ENCODE results near the gene ATP5ME.

The ATP5ME gene

GRCh38 chr4:712093-712492 is 38.0 kb upstream of the ATP5ME start:
- Histone ChIP-seq H3K79me2 (ENCODE audit: control insufficient read depth, low read length) (peaks cover 85% of the 10 kb centered on the region), H3K4me2 (ENCODE audit: low read length) (no peak overlapping the region), H3K4me1 (ENCODE audit: control insufficient read depth, low read length) (peaks cover 6% of the 10 kb centered on the region), H3K9me2 (replicated peaks; ENCODE audit: control insufficient read depth, low read length) (no peaks in the 10 kb centered on the region), H3K9me3 (ENCODE audit: control insufficient read depth, insufficient read depth, low read length) (no peaks in the 10 kb centered on the region), H3K4me3 (ENCODE audit: low read length) (no peak overlapping the region), H4K20me1 (ENCODE audit: control insufficient read depth, insufficient read depth, low read depth, low read length) (peaks cover 10% of the 10 kb centered on the region; the same call in 1 of the 2 replicates), H3K27me3 (ENCODE audit: control insufficient read depth, low read length) (no peaks in the 10 kb centered on the region), H3K27ac (ENCODE audit: low read depth, low read length) (no peak overlapping the region), H3F3A (ENCODE audit: control insufficient read depth, insufficient read depth) (peaks cover 3% of the 10 kb centered on the region; the same call in 1 of the 2 replicates), H3K36me3 (ENCODE audit: control insufficient read depth, low read length) (peaks cover 36% of the 10 kb centered on the region)
- TF ChIP-seq CTCF (IDR thresholded peaks at IDR 0.05; ENCODE audit: low read depth, low read length, poor library complexity, severe bottlenecking), result no peak
- no peak for TF ChIP-seq EZH2phosphoT487 (IDR thresholded peaks at IDR 0.05; ENCODE audit: borderline replicate concordance, low read length)

GRCh38 chr4:710916-711315 is 36.8 kb upstream of the ATP5ME start:
- H3K4me3 ChIP-seq (ENCODE audit: low read length), result no peak overlapping the region
- H3K4me2 ChIP-seq (ENCODE audit: low read length), result no peak overlapping the region
- H3F3A ChIP-seq (ENCODE audit: control insufficient read depth, insufficient read depth), result peaks cover 3% of the 10 kb centered on the region; the same call in 1 of the 2 replicates
- peaks cover 11% of the 10 kb centered on the region for H3K4me1 ChIP-seq (ENCODE audit: control insufficient read depth, low read length)
- H3K9me3 ChIP-seq (ENCODE audit: control insufficient read depth, insufficient read depth, low read length), result no peaks in the 10 kb centered on the region
- peaks cover 10% of the 10 kb centered on the region; the same call in 1 of the 2 replicates for H4K20me1 ChIP-seq (ENCODE audit: control insufficient read depth, insufficient read depth, low read depth, low read length)
- no peaks in the 10 kb centered on the region for H3K27me3 ChIP-seq (ENCODE audit: control insufficient read depth, low read length)
- H3K79me2 ChIP-seq (ENCODE audit: control insufficient read depth, low read length), result peaks cover 94% of the 10 kb centered on the region
- no peak overlapping the region for H3K27ac ChIP-seq (ENCODE audit: low read depth, low read length)
- H3K9me2 ChIP-seq (replicated peaks; ENCODE audit: control insufficient read depth, low read length), result no peaks in the 10 kb centered on the region
- no peak for TF ChIP-seq CTCF (IDR thresholded peaks at IDR 0.05; ENCODE audit: low read depth, low read length, poor library complexity, severe bottlenecking)
- TF ChIP-seq EZH2phosphoT487 (IDR thresholded peaks at IDR 0.05; ENCODE audit: borderline replicate concordance, low read length), result no peak
- H3K36me3 ChIP-seq (ENCODE audit: control insufficient read depth, low read length), result peaks cover 39% of the 10 kb centered on the region

- H3F3A ChIP-seq (ENCODE audit: control insufficient read depth, insufficient read depth), result peaks cover 3% of the 10 kb centered on the region; the same call in 1 of the 2 replicates
- H3K79me2 ChIP-seq (ENCODE audit: control insufficient read depth, low read length), result peaks cover 94% of the 10 kb centered on the region
- H3K4me1 ChIP-seq (ENCODE audit: control insufficient read depth, low read length), result peaks cover 14% of the 10 kb centered on the region
- no peak overlapping the region for H3K4me2 ChIP-seq (ENCODE audit: low read length)
- no peak overlapping the region for H3K27ac ChIP-seq (ENCODE audit: low read depth, low read length)
- H3K27me3 ChIP-seq (ENCODE audit: control insufficient read depth, low read length), result no peaks in the 10 kb centered on the region
- no peaks in the 10 kb centered on the region for H3K9me3 ChIP-seq (ENCODE audit: control insufficient read depth, insufficient read depth, low read length)
- peaks cover 10% of the 10 kb centered on the region; the same call in 1 of the 2 replicates for H4K20me1 ChIP-seq (ENCODE audit: control insufficient read depth, insufficient read depth, low read depth, low read length)
- H3K9me2 ChIP-seq (replicated peaks; ENCODE audit: control insufficient read depth, low read length), result no peaks in the 10 kb centered on the region
- no peak for TF ChIP-seq EZH2phosphoT487 (IDR thresholded peaks at IDR 0.05; ENCODE audit: borderline replicate concordance, low read length)
- TF ChIP-seq CTCF (IDR thresholded peaks at IDR 0.05; ENCODE audit: low read depth, low read length, poor library complexity, severe bottlenecking), result no peak
- peaks cover 42% of the 10 kb centered on the region for H3K36me3 ChIP-seq (ENCODE audit: control insufficient read depth, low read length)
- H3K4me3 ChIP-seq (ENCODE audit: low read length), result no peak overlapping the region
These were observed 36.0 kb upstream of the ATP5ME start for GRCh38 chr4:710116-710515.

Measured in DOHH2 (cell line).